ENCODE results near the gene JSRP1.

DNA sequence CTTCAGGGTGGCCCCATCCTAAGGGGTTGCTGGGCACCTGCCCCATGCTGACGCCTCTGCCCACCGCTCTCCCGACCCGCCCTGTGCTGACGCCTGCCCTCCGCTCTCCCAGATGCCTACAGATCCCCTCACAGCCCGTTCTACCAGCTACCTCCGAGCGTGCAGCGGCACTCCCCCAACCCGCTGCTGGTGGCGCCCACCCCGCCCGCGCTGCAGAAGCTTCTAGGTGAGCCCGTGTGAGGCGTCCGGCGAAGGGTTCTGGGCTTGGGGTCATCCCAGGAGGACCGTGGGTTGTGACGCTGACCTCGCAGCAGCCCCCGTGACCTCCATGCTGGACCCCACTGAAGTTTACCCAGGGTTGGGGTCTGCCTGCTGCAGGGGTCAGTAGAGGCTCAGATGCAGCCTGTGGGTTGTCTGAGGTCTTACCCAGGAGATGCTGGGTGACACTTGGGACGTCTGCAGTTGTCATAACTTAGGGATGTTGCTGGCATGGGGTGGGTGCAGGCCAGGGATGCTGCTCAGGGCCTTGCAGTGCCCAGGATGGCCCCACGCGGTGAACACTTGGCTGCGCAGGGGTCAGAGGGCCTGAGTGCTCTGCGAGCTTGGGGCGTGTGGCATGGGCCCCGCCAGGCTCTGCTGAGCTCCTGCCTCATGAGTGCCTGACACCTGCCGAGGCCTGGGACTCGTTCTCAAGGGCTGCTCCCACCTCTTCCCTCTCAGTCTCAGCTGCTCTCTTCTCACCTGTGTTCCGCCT is 45.1 kb downstream of the JSRP1 start:
- TF ChIP-seq, protein P1, sequence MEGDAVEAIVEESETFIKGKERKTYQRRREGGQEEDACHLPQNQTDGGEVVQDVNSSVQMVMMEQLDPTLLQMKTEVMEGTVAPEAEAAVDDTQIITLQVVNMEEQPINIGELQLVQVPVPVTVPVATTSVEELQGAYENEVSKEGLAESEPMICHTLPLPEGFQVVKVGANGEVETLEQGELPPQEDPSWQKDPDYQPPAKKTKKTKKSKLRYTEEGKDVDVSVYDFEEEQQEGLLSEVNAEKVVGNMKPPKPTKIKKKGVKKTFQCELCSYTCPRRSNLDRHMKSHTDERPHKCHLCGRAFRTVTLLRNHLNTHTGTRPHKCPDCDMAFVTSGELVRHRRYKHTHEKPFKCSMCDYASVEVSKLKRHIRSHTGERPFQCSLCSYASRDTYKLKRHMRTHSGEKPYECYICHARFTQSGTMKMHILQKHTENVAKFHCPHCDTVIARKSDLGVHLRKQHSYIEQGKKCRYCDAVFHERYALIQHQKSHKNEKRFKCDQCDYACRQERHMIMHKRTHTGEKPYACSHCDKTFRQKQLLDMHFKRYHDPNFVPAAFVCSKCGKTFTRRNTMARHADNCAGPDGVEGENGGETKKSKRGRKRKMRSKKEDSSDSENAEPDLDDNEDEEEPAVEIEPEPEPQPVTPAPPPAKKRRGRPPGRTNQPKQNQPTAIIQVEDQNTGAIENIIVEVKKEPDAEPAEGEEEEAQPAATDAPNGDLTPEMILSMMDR (IDR thresholded peaks at IDR 0.05): no peak
- TF ChIP-seq EP300 (IDR thresholded peaks at IDR 0.05): no peak
- no peak for TF ChIP-seq POLR2A (IDR thresholded peaks at IDR 0.05)

Measured in sigmoid colon (tissue), 4 donors.